IMR-90 (cell line): ENCODE data around the gene RRP9. TPM values are rescaled to one million over a fixed set of nuclear protein-coding genes. Genes with fewer than 3 reads are reported as not detected.
A peak's percentile ranks its signal among the peaks of the same experiment; 100 is the strongest.

ENCODE experiments used
- ATAC-seq: fragments of 200-7000 bp; cut with Tn5 transposase; 2 replicates; pipeline ENCODE4 v1.9.1; 2020; ENCODE audit warnings: low read depth, mild to moderate bottlenecking, moderate library complexity
- BruUV-seq: library from RNA; stranded (reverse); fragments of 400-500 nt; replicated peaks from 2 replicates; lab custom pipeline; 2021; lab: Mats Ljungman, UMichigan
- CTCF ChIA-PET: fragments of 300-600 bp; formaldehyde crosslinking; extraction: SDS; loops from one replicate; lab custom pipeline; 2021; ENCODE audit warnings: antibody characterized with exemption; lab: Yijun Ruan, JAX
- POLR2A ChIA-PET: fragments of 300-600 bp; sonication (Branson Sonifier 250); formaldehyde crosslinking; loops from one replicate; lab custom pipeline; 2022; ENCODE audit warnings: antibody characterized with exemption; ENCODE audit not compliant: unreplicated experiment; lab: Charles Lee
- DNase-seq: peaks from one replicate; pipeline ENCODE4 v3.0.0; 2013
- H2AFZ ChIP-seq: replicated peaks from 2 replicates; pipeline ENCODE3; 2013; ENCODE audit warnings: low read length, mild to moderate bottlenecking; ENCODE audit not compliant: poor library complexity
- H2AK5ac ChIP-seq: 2 replicates; pipeline ENCODE4 v1.6.1; 2013; ENCODE audit warnings: low read depth, low read length, inconsistent platforms
- H2AK9ac ChIP-seq: replicated peaks from 2 replicates; pipeline ENCODE3; 2013; ENCODE audit warnings: mild to moderate bottlenecking, low read depth, low read length, moderate library complexity; ENCODE audit not compliant: poor library complexity
- H2BK120ac ChIP-seq: 2 replicates; pipeline ENCODE4 v1.6.1; 2013; ENCODE audit warnings: low read depth, low read length, inconsistent platforms
- H2BK15ac ChIP-seq: 3 replicates; pipeline ENCODE4 v1.6.1; 2013; ENCODE audit warnings: low read depth, low read length, inconsistent platforms
- H2BK20ac ChIP-seq: 2 replicates; pipeline ENCODE4 v1.6.1; 2013; ENCODE audit warnings: low read depth, mild to moderate bottlenecking, inconsistent platforms, low read length, moderate library complexity
- H2BK5ac ChIP-seq: 2 replicates; pipeline ENCODE4 v1.6.1; 2013; ENCODE audit warnings: mild to moderate bottlenecking, low read depth, low read length, inconsistent platforms; ENCODE audit not compliant: poor library complexity, severe bottlenecking
- H3K14ac ChIP-seq: replicated peaks from 2 replicates; pipeline ENCODE4 v1.6.1; 2013; ENCODE audit warnings: low read depth, low read length, inconsistent platforms
- H3K18ac ChIP-seq: 2 replicates; pipeline ENCODE4 v1.6.1; 2013; ENCODE audit warnings: low read depth, low read length, control low read depth
- H3K23ac ChIP-seq: 2 replicates; pipeline ENCODE4 v1.6.1; 2013; ENCODE audit warnings: low read depth, low read length, inconsistent platforms
- H3K27ac ChIP-seq: 2 replicates; pipeline ENCODE4 v1.5.1; 2013; ENCODE audit warnings: mild to moderate bottlenecking, control low read depth, low read length; ENCODE audit not compliant: insufficient read depth
- H3K27me3 ChIP-seq: 2 replicates; pipeline ENCODE4 v1.6.1; 2013; ENCODE audit warnings: low read length; ENCODE audit not compliant: control insufficient read depth, insufficient read depth
- H3K36me3 ChIP-seq: 2 replicates; pipeline ENCODE4 v1.6.1; 2013; ENCODE audit warnings: low read length, mixed read lengths; ENCODE audit not compliant: control insufficient read depth, insufficient read depth
- H3K4ac ChIP-seq: 2 replicates; pipeline ENCODE4 v1.6.1; 2013; ENCODE audit warnings: low read depth, low read length, inconsistent platforms
- H3K4me1 ChIP-seq: 2 replicates; pipeline ENCODE4 v1.6.1; 2013; ENCODE audit warnings: low read length, mixed read lengths; ENCODE audit not compliant: control insufficient read depth, insufficient read depth
- H3K4me2 ChIP-seq: 2 replicates; pipeline ENCODE4 v1.6.1; 2013; ENCODE audit warnings: low read depth, mild to moderate bottlenecking, control low read depth, low read length, moderate library complexity
- H3K4me3 ChIP-seq: 2 replicates; pipeline ENCODE4 v1.5.1; 2013; ENCODE audit warnings: low read depth, mild to moderate bottlenecking, control low read depth, low read length, moderate library complexity; ENCODE audit not compliant: insufficient read depth
- H3K56ac ChIP-seq: 2 replicates; pipeline ENCODE4 v1.6.1; 2013; ENCODE audit warnings: low read length, inconsistent platforms; ENCODE audit not compliant: insufficient read depth; ENCODE audit errors: extremely low read depth
- H3K79me1 ChIP-seq, 2 experiments: 2 replicates each; pipeline ENCODE4 v1.6.1; 2013; ENCODE audit warnings: low read length in 2 of 2, inconsistent platforms in 1 of 2, low read depth in 1 of 2
- H3K9ac ChIP-seq: 2 replicates; pipeline ENCODE4 v1.6.1; 2013; ENCODE audit warnings: low read depth, low read length, control low read depth
- H3K9me1 ChIP-seq: 2 replicates; pipeline ENCODE4 v1.6.1; 2013; ENCODE audit warnings: low read length, inconsistent platforms; ENCODE audit not compliant: insufficient read depth
- H3K9me3 ChIP-seq: 2 replicates; pipeline ENCODE4 v1.6.1; 2013; ENCODE audit warnings: low read length; ENCODE audit not compliant: control insufficient read depth, insufficient read depth
- H4K20me1 ChIP-seq: 2 replicates; pipeline ENCODE4 v1.6.1; 2013; ENCODE audit warnings: low read length, inconsistent platforms; ENCODE audit not compliant: insufficient read depth
- H4K5ac ChIP-seq: 2 replicates; pipeline ENCODE4 v1.6.1; 2013; ENCODE audit warnings: mild to moderate bottlenecking, low read depth, low read length, control low read depth
- H4K8ac ChIP-seq, 2 experiments: 2 replicates each; pipeline ENCODE4 v1.6.1; 2013; ENCODE audit warnings: low read depth in 2 of 2, low read length in 2 of 2, control low read depth in 1 of 2, inconsistent platforms in 1 of 2
- H4K91ac ChIP-seq: 2 replicates; pipeline ENCODE4 v1.6.1; 2013; ENCODE audit warnings: low read depth, low read length, inconsistent platforms; ENCODE audit not compliant: insufficient read depth
- FOS ChIP-seq: fragments of 150-350 bp; IDR thresholded peaks from 2 replicates; pipeline ENCODE4 v1.6.1; 2016; ENCODE audit warnings: low read depth, low read length
- MAFK ChIP-seq: IDR thresholded peaks from 2 replicates; pipeline ENCODE4 v1.6.1; 2012; ENCODE audit warnings: low read depth, low read length, improper control_type of control experiment
- MAZ ChIP-seq: IDR thresholded peaks from 2 replicates; pipeline ENCODE4 v1.6.1; 2012; ENCODE audit warnings: low read depth, mild to moderate bottlenecking, low read length, improper control_type of control experiment, moderate library complexity, borderline replicate concordance
- MXI1 ChIP-seq: IDR thresholded peaks from 2 replicates; pipeline ENCODE4 v1.6.1; 2012; ENCODE audit warnings: low read depth, mild to moderate bottlenecking, low read length, moderate library complexity, borderline replicate concordance
- NFE2L2 ChIP-seq: fragments of 150-350 bp; IDR thresholded peaks from 2 replicates; pipeline ENCODE4 v1.6.1; 2016; ENCODE audit warnings: low read depth, mild to moderate bottlenecking, low read length
- POLR2A ChIP-seq: IDR thresholded peaks from 2 replicates; pipeline ENCODE4 v1.6.1; 2012; ENCODE audit warnings: mild to moderate bottlenecking, low read depth, low read length
- RAD21 ChIP-seq: IDR thresholded peaks from 2 replicates; pipeline ENCODE4 v1.6.1; 2012; ENCODE audit warnings: low read length, improper control_type of control experiment
- RCOR1 ChIP-seq: IDR thresholded peaks from 2 replicates; pipeline ENCODE4 v1.6.1; 2012; ENCODE audit warnings: mild to moderate bottlenecking, low read length, improper control_type of control experiment; ENCODE audit not compliant: insufficient replicate concordance
- WGBS, 2 experiments: methylation state at CpG; one replicate each; pipeline versions ENCODE4 v1.1.5 to v1.1.7; 2013; ENCODE audit warnings: missing lambda C conversion rate in 2 of 2; ENCODE audit not compliant: insufficient read length in 1 of 2; ENCODE audit errors: extremely low coverage in 2 of 2; 5-methylcytosine and 5-hydroxymethylcytosine counted together
- dilution Hi-C: fragments of 300-500 bp; cut with HindIII; formaldehyde crosslinking; loops from one replicate; pipeline ENCODE4 v1.14.3; 2018; ENCODE audit warnings: low sequenced_read_pairs; ENCODE audit not compliant: unreplicated experiment
- in situ Hi-C: fragments of 300-500 bp; cut with MboI; formaldehyde crosslinking; loops from 3 replicates; pipeline ENCODE4 v1.14.3; 2019; ENCODE audit warnings: low sequenced_read_pairs, inconsistent platforms, mixed read lengths
- intact Hi-C: fragments of 100-400 bp; cut with micrococcal nuclease; formaldehyde crosslinking; loops from 2 replicates; pipeline ENCODE4 v1.10.0; 2022
- polyA plus RNA-seq, 3 experiments: library from polyadenylated mRNA; depleted of rRNA; stranded (reverse); fragments of >200 nt; gene quantifications; 2 replicates each; pipeline ENCODE4 v1.2.3, GENCODE V29; 2012; ENCODE audit warnings: low replicate concordance in 1 of 3
- total RNA-seq: library from RNA; depleted of rRNA; stranded (reverse); fragments of >200 nt; gene quantifications from 2 replicates; pipeline ENCODE4 v1.2.3, GENCODE V29; 2012
- TF ChIP-seq, protein P1 (sequence below): conservative IDR thresholded peaks from 2 replicates; pipeline ENCODE4 v1.5.1; 2012; ENCODE audit warnings: mild to moderate bottlenecking, low read depth, low read length, improper control_type of control experiment
- TF ChIP-seq, protein P2 (sequence below): fragments of 150-350 bp; IDR thresholded peaks from 2 replicates; pipeline ENCODE4 v1.6.1; 2017; ENCODE audit warnings: mild to moderate bottlenecking, antibody characterized with exemption, low read length, low read depth

Gene RRP9
- total and polyA plus RNA-seq, 2 of the 4 experiments (the other 2 are of a cell fraction), result 30.9 to 39.8 TPM

DNA sequence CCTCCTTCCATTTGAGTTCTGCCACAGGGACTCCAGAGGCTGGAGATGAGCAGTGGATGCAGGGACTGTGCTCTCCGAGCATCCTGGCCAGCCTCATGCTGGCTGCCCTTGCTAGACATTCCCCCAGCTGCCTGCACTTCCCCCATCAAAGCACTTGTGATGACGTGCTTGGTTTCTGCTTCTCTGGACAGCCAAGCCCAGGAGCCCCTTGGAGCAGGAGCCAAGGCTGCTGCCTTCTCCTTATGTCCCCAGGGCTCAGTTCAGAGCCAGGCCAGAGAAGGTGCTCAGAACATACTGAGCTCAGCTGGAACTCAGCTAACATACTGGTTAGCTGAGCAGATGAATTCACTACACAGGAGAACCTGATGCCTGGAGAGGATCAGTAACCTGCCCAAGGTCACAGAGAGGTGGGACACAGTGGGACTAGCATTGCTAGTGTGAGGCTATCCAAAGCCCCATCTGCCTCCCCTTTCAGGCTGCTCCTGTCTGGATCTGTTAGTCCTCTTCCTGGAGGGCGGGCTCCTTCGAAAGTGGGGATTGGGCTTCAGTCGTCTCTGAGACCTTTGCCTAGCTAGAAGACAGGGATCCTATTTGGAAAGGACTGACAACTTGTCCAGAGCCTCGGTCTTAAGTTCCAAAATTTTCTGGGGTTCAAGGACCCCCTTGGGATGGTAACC is 21.3 kb upstream of the RRP9 start:
- Histone ChIP-seq H4K5ac (no peak overlapping the region), H3K4me1 (peaks cover 23% of the 10 kb centered on the region), H4K20me1 (peaks cover 16% of the 10 kb centered on the region), H3K36me3 (peaks cover 24% of the 10 kb centered on the region), H4K8ac (no peak overlapping the region), H2BK15ac (no peak overlapping the region), H2AK9ac (no peak overlapping the region), H3K4me3 (no peak overlapping the region), H2AK5ac (no peak overlapping the region), H3K23ac (no peak overlapping the region), H3K79me1 (peaks cover 31 to 57% of the 10 kb centered on the region in 2 experiments), H2BK20ac (no peak overlapping the region), H3K27me3 (no peaks in the 10 kb centered on the region), H3K14ac (no peak overlapping the region), H3K9me1 (peaks cover 13% of the 10 kb centered on the region), H3K4me2 (no peak overlapping the region), H2BK120ac (no peak overlapping the region), H2BK5ac (no peak overlapping the region), H3K56ac (no peak overlapping the region), H3K18ac (no peak overlapping the region), H3K4ac (no peak overlapping the region), H3K9ac (no peak overlapping the region), H2AFZ (no peak overlapping the region), H3K9me3 (no peaks in the 10 kb centered on the region), H3K27ac (no peak overlapping the region), H4K91ac (no peak overlapping the region)
- in situ Hi-C loops, result loop anchor here (25.0 kb wide), 1 partner anchor 1626 kb away; the partner anchor contains the start of genes RASSF1, TUSC2 and ZMYND10
- WGBS, 2 experiments, result no CpG with 5 or more reads among the region's 6 CpGs
- TF ChIP-seq MXI1 (no peak), MAZ (no peak), POLR2A (no peak), NFE2L2 (no peak), FOS (no peak), RAD21 (no peak), RCOR1 (no peak), MAFK (no peak)
- TF ChIP-seq, protein P1, sequence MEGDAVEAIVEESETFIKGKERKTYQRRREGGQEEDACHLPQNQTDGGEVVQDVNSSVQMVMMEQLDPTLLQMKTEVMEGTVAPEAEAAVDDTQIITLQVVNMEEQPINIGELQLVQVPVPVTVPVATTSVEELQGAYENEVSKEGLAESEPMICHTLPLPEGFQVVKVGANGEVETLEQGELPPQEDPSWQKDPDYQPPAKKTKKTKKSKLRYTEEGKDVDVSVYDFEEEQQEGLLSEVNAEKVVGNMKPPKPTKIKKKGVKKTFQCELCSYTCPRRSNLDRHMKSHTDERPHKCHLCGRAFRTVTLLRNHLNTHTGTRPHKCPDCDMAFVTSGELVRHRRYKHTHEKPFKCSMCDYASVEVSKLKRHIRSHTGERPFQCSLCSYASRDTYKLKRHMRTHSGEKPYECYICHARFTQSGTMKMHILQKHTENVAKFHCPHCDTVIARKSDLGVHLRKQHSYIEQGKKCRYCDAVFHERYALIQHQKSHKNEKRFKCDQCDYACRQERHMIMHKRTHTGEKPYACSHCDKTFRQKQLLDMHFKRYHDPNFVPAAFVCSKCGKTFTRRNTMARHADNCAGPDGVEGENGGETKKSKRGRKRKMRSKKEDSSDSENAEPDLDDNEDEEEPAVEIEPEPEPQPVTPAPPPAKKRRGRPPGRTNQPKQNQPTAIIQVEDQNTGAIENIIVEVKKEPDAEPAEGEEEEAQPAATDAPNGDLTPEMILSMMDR, result no peak
- TF ChIP-seq, protein P2, sequence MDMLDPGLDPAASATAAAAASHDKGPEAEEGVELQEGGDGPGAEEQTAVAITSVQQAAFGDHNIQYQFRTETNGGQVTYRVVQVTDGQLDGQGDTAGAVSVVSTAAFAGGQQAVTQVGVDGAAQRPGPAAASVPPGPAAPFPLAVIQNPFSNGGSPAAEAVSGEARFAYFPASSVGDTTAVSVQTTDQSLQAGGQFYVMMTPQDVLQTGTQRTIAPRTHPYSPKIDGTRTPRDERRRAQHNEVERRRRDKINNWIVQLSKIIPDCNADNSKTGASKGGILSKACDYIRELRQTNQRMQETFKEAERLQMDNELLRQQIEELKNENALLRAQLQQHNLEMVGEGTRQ, result no peak
- intact Hi-C loops, result no loop called here
- CTCF ChIA-PET, result no interaction called here
- BruUV-seq, result no TSS peak
- no peak for ATAC-seq
- POLR2A ChIA-PET, result no interaction called here
- dilution Hi-C loops, result no loop called here
- peak; percentile 31 for DNase-seq
